ENCODE data around the gene IQCK. TPM values are rescaled to one million over a fixed set of nuclear protein-coding genes. Genes with fewer than 3 reads are reported as not detected.

The IQCK gene
- total and polyA plus RNA-seq, 2 donors (not counting 3 experiments of a cell fraction or from before 2014, with no cell fraction given), result 17.2 to 18.1 TPM

GRCh38 chr16:19874026-19874425 lies 156.0 kb downstream of the IQCK start:
- DNase-seq (ENCODE audit: low read depth, low spot score) (no peak), FAIRE-seq (no peak)
- H3K4me1 ChIP-seq (ENCODE audit: control insufficient read depth, extremely low read depth, insufficient read depth, low read length), result no peaks in the 10 kb centered on the region
- no TSS peak for BruUV-seq (replicated peaks)
- H3K4me3 ChIP-seq (replicated peaks in 1 of 3; ENCODE audit: insufficient read depth in 1 of 3, low read depth in 1 of 3, low read length in 3 of 3), result no peak overlapping the region
- no peaks in the 10 kb centered on the region for H3K9me3 ChIP-seq (replicated peaks; ENCODE audit: control insufficient read depth, insufficient read depth, low read length)
- no peak overlapping the region for H3K4me2 ChIP-seq (ENCODE audit: insufficient read depth, low read length)
- no peak overlapping the region for H3K27ac ChIP-seq (ENCODE audit: insufficient read depth, low read depth, low read length)
- no peak overlapping the region for H3K9ac ChIP-seq (replicated peaks; ENCODE audit: extremely low read depth, insufficient read depth, low read length)
- H4K20me1 ChIP-seq (replicated peaks; ENCODE audit: control insufficient read depth, extremely low read depth, insufficient read depth, low read length), result no peaks in the 10 kb centered on the region
- no peaks in the 10 kb centered on the region for H3K27me3 ChIP-seq (ENCODE audit: control insufficient read depth in 2 of 2, insufficient read depth in 2 of 2, low read length in 2 of 2)
- dilution Hi-C loops (cut with MboI; ENCODE audit: extremely low pct_ligation_motif_present, low sequenced_read_pairs), result no loop called here
- CTCF ChIA-PET, result interaction anchor here (0.7 to 1.5 kb wide), 3 partner anchors 69 to 272 kb away, joined by 3 to 4 read pairs (median 3); no protein-coding TSS in a partner anchor
- intact Hi-C loops (cut with micrococcal nuclease), result no loop called here
- no peak overlapping the region for H2AFZ ChIP-seq (ENCODE audit: low read depth, low read length)
- peaks cover 0 to 7% of the 10 kb centered on the region in 2 experiments for H3K36me3 ChIP-seq (ENCODE audit: control insufficient read depth in 2 of 2, extremely low read depth in 1 of 2, insufficient read depth in 2 of 2, low read length in 2 of 2)
- TF ChIP-seq EZH2 (IDR thresholded peaks at IDR 0.05; ENCODE audit: borderline replicate concordance, low read depth, low read length, severe bottlenecking) (no peak), POLR2A (IDR thresholded peaks at IDR 0.05; ENCODE audit: low read depth, low read length) (no peak), MAX (IDR thresholded peaks at IDR 0.05; ENCODE audit: insufficient read depth, insufficient read length) (no peak), POLR2AphosphoS5 (IDR thresholded peaks at IDR 0.05; ENCODE audit: insufficient read depth, low read depth, low read length) (no peak), GATA2 (IDR thresholded peaks at IDR 0.05; ENCODE audit: insufficient read depth, insufficient read length, low read depth, low read length) (no peak), FOS (IDR thresholded peaks at IDR 0.05; ENCODE audit: borderline replicate concordance, insufficient read depth, low read length) (no peak), JUN (IDR thresholded peaks at IDR 0.05; ENCODE audit: borderline replicate concordance, insufficient read depth, insufficient read length, low read depth) (no peak), MYC (IDR thresholded peaks at IDR 0.05; ENCODE audit: low read depth, low read length) (no peak), CTCF (IDR thresholded peaks at IDR 0.05; ENCODE audit: extremely low read depth in 1 of 2, insufficient read depth in 1 of 2, low read depth in 1 of 2, low read length in 2 of 2) (no peak)
- no peaks in the 10 kb centered on the region for H3K9me1 ChIP-seq (replicated peaks; ENCODE audit: control insufficient read depth, extremely low read depth, insufficient read depth, low read length)
- no peaks in the 10 kb centered on the region for H3K79me2 ChIP-seq (ENCODE audit: control insufficient read depth, insufficient read depth, low read length)
- POLR2A ChIA-PET, result no interaction called here

All from endothelial cell of umbilical vein (primary cell).